Measurements from ENCODE around the gene GALNTL6.

- TF ChIP-seq POLR2A (IDR thresholded peaks at IDR 0.05) (no peak), CTCF (IDR thresholded peaks at IDR 0.05) (no peak), POLR2AphosphoS5 (IDR thresholded peaks at IDR 0.05) (no peak), EP300 (IDR thresholded peaks at IDR 0.05) (no peak)
Observed at GRCh38 chr4:172048666-172049065, 235.5 kb downstream of the GALNTL6 start.
